ENCODE results near the gene PAK5. TPM values are rescaled to one million over a fixed set of nuclear protein-coding genes. Genes with fewer than 3 reads are reported as not detected.

PAK5 gene
- total RNA-seq, 4 donors from 2014 or later, result 0.07 TPM; not detected in 3

GRCh38 chr20:9577397-9577796 is 261.5 kb downstream of the PAK5 start:
- Histone ChIP-seq H3K9me3 (no peaks in the 10 kb centered on the region), H3K27me3 (no peaks in the 10 kb centered on the region), H3K4me3 (no peak overlapping the region), H3K27ac (no peak overlapping the region), H3K36me3 (no peaks in the 10 kb centered on the region), H3K4me1 (no peaks in the 10 kb centered on the region)
- TF ChIP-seq CTCF (IDR thresholded peaks at IDR 0.05) (no peak), POLR2A (IDR thresholded peaks at IDR 0.05) (no peak)
- DNase-seq, result no peak
- intact Hi-C loops (cut with DNase I; ENCODE audit: low total_unique reads), result no loop called here

- H3K27me3 ChIP-seq, result no peaks in the 10 kb centered on the region
- no peaks in the 10 kb centered on the region for H3K4me1 ChIP-seq
- no peak for TF ChIP-seq CTCF (IDR thresholded peaks at IDR 0.05)
- no peak for TF ChIP-seq POLR2A (IDR thresholded peaks at IDR 0.05)
- no peak overlapping the region for H3K4me3 ChIP-seq
- H3K36me3 ChIP-seq, result no peaks in the 10 kb centered on the region
- H3K27ac ChIP-seq, result no peak overlapping the region
- no peaks in the 10 kb centered on the region for H3K9me3 ChIP-seq
- intact Hi-C loops (cut with DNase I; ENCODE audit: low total_unique reads), result no loop called here
- DNase-seq, result no peak
These were observed 262.2 kb downstream of the PAK5 start for GRCh38 chr20:9576695-9577094.

- H3K27me3 ChIP-seq, result no peaks in the 10 kb centered on the region
- H3K27ac ChIP-seq, result no peak overlapping the region
- no peak for DNase-seq
- no peaks in the 10 kb centered on the region for H3K36me3 ChIP-seq
- H3K4me3 ChIP-seq, result no peak overlapping the region
- no peak for TF ChIP-seq CTCF (IDR thresholded peaks at IDR 0.05)
- TF ChIP-seq POLR2A (IDR thresholded peaks at IDR 0.05), result no peak
- no peaks in the 10 kb centered on the region for H3K4me1 ChIP-seq
- intact Hi-C loops (cut with DNase I; ENCODE audit: low total_unique reads), result no loop called here
- no peaks in the 10 kb centered on the region for H3K9me3 ChIP-seq
These were observed 263.0 kb downstream of the PAK5 start for GRCh38 chr20:9575836-9576235.

- Histone ChIP-seq H3K4me3 (no peak overlapping the region), H3K4me1 (no peaks in the 10 kb centered on the region), H3K36me3 (no peaks in the 10 kb centered on the region), H3K27me3 (no peaks in the 10 kb centered on the region), H3K27ac (no peak overlapping the region), H3K9me3 (no peaks in the 10 kb centered on the region)
- intact Hi-C loops (cut with DNase I; ENCODE audit: low total_unique reads), result no loop called here
- TF ChIP-seq POLR2A (IDR thresholded peaks at IDR 0.05) (no peak), CTCF (IDR thresholded peaks at IDR 0.05) (no peak)
- DNase-seq, result no peak
These were observed 264.1 kb downstream of the PAK5 start for GRCh38 chr20:9574776-9575175.

- intact Hi-C loops (cut with DNase I; ENCODE audit: low total_unique reads), result no loop called here
- no peaks in the 10 kb centered on the region for H3K9me3 ChIP-seq
- no peaks in the 10 kb centered on the region for H3K36me3 ChIP-seq
- no peaks in the 10 kb centered on the region for H3K27me3 ChIP-seq
- no peak overlapping the region for H3K27ac ChIP-seq
- no peaks in the 10 kb centered on the region for H3K4me1 ChIP-seq
- no peak for TF ChIP-seq CTCF (IDR thresholded peaks at IDR 0.05)
- TF ChIP-seq POLR2A (IDR thresholded peaks at IDR 0.05), result no peak
- no peak overlapping the region for H3K4me3 ChIP-seq
- DNase-seq, result no peak
These were observed 264.7 kb downstream of the PAK5 start for GRCh38 chr20:9574181-9574580.

Measured in uterus (tissue), 4 donors.